ENCODE measurements around the gene SPOPL. TPM values are rescaled to one million over a fixed set of nuclear protein-coding genes. Genes with fewer than 3 reads are reported as not detected.
"Not testable (repeated sequence)": the region's sequence is repeated elsewhere in the genome, so short reads cannot be mapped to it uniquely, and the experiment has no call there.

The SPOPL gene
- polyA plus RNA-seq (2012; ENCODE audit: missing spikeins), result 11.1 TPM

DNA sequence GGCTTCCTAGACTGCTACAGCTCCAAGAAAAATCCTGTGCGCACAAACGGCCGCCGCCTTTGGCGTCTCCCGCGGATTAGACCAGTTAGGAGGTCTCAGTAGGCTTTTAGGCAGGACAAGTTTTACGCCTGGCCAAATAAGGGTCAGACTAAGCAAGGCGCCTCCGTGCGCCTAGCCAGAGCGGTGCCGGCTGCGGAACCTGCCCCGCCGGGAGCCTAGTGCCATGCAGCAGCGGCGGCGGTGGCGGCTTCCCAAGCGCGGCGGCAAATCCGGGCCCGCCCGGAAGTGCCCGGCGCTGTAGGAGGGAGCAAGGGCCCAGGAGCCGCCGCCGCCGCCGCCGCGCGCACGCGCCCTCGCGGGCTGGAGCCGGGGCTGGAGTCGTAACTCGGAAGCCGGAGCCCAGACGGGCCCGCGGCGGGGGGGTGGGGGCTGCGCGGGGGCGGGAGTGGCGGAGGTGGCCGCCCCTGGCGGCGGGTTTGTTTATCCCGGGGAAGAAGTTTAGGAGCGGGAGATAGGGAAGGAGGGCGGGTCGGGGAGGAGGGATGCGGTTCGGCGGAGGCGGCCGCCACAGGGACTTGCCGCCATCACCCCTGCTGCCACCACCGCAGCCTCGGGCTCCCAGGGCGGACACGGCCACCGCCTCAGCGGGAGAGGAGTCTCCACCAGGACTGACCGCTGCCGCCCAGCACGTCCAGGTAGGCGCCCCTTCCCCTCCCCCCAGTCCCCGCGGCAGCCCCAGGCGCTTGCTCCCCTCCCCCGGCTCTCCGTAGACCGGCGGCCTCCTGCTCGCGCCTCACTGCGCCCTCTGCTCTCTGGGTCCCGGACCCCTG, at the start of gene SPOPL:
Gene SPOPL, plus strand, starts transcription at position 346 of the 830 bp plus-strand sequence. CDS start 48,447 bp downstream, outside the sequence.
- TF ChIP-seq POLR2AphosphoS5 (IDR thresholded peaks at IDR 0.05; ENCODE audit: low read depth, low read length), result peak; percentile 64; the same call in 1 of the 2 replicates
- TF ChIP-seq TAF1 (IDR thresholded peaks at IDR 0.05; ENCODE audit: borderline replicate concordance, low read depth, low read length), result peak; percentile 79
- peak; percentile 92 for TF ChIP-seq POLR2A (IDR thresholded peaks at IDR 0.05; ENCODE audit: low read depth, low read length)
- DNase-seq (ENCODE audit: insufficient read length) (peak; percentile 81), FAIRE-seq (peak; percentile 80)

DNA sequence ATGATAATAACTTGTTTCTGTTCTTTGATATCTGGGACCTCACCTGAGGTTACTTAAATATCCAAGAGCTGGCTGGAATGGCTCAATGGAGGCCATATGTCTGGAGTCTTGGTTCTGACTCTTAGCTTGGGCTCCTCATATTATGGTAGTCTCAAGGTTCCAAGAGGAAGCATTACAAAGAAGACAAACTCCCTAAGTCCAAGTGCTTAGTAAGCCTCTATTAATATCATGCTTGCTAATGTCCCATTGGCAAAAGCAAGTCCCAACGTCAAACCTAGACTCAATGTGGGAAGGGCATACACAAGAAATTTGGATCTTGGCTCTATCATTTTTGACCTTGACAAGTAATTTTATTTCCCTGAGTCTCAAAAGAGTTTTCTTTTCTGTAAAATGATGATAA, 49.2 kb upstream of the SPOPL start:
- DNase-seq (ENCODE audit: insufficient read length), result no peak
- TF ChIP-seq POLR2AphosphoS5 (IDR thresholded peaks at IDR 0.05; ENCODE audit: low read depth, low read length) (no peak), TAF1 (IDR thresholded peaks at IDR 0.05; ENCODE audit: borderline replicate concordance, low read depth, low read length) (no peak), POLR2A (IDR thresholded peaks at IDR 0.05; ENCODE audit: low read depth, low read length) (no peak)
- no peak for FAIRE-seq

DNA sequence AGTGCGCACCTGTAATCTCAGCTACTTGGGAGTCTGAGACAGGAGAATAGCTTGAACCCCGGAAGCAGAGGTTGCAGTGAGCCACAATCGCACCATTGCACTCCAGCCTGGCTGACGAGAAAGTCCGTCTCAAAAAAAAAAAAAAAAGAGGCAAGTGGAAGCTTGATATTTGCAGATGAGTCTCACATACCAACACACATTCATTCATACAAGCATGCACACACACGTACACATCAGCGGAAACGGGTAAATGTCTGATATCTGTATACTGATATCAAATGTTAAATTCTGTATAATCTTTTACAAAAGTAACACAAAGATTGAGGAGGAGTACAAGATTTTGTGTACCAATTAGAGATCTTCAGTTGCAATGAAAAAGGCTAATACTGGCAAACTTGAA, 47.8 kb upstream of the SPOPL start:
- FAIRE-seq, result no peak
- no peak for DNase-seq (ENCODE audit: insufficient read length)
- TF ChIP-seq TAF1 (IDR thresholded peaks at IDR 0.05; ENCODE audit: borderline replicate concordance, low read depth, low read length) (no peak), POLR2AphosphoS5 (IDR thresholded peaks at IDR 0.05; ENCODE audit: low read depth, low read length) (no peak), POLR2A (IDR thresholded peaks at IDR 0.05; ENCODE audit: low read depth, low read length) (no peak)

- no peak for FAIRE-seq
- TF ChIP-seq POLR2AphosphoS5 (IDR thresholded peaks at IDR 0.05; ENCODE audit: low read depth, low read length) (no peak), POLR2A (IDR thresholded peaks at IDR 0.05; ENCODE audit: low read depth, low read length) (no peak), TAF1 (IDR thresholded peaks at IDR 0.05; ENCODE audit: borderline replicate concordance, low read depth, low read length) (no peak)
- DNase-seq (ENCODE audit: insufficient read length), result no peak
Observed at GRCh38 chr2:138454761-138455160, 46.8 kb upstream of the SPOPL start.

DNA sequence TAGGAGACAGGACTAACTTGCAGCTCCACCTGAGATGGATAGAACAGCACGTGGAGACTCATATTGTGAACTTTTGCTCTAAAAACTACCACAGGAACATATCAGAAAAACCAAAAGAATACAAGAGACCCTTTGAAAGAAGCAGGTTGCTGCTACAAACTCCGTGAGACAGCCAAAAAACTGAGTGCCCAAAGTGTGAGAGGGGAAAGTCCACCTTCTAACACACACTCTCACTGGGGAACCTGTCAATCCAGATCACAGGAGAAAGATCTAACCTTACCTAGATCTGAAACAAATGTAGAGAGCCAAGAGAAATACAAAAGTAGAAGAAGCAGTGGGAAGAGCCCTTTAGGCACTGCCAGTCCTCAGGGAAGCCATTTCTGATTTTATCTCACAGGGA, 46.3 kb upstream of the SPOPL start:
- FAIRE-seq, result no peak
- TF ChIP-seq POLR2AphosphoS5 (IDR thresholded peaks at IDR 0.05; ENCODE audit: low read depth, low read length), result no peak
- no peak for TF ChIP-seq POLR2A (IDR thresholded peaks at IDR 0.05; ENCODE audit: low read depth, low read length)
- no peak for TF ChIP-seq TAF1 (IDR thresholded peaks at IDR 0.05; ENCODE audit: borderline replicate concordance, low read depth, low read length)
- no peak for DNase-seq (ENCODE audit: insufficient read length)

GRCh38 chr2:138455691-138456090, 45.9 kb upstream of the SPOPL start:
- FAIRE-seq (no peak), DNase-seq (ENCODE audit: insufficient read length) (no peak)
- no peak for TF ChIP-seq TAF1 (IDR thresholded peaks at IDR 0.05; ENCODE audit: borderline replicate concordance, low read depth, low read length)
- no peak for TF ChIP-seq POLR2AphosphoS5 (IDR thresholded peaks at IDR 0.05; ENCODE audit: low read depth, low read length)
- no peak for TF ChIP-seq POLR2A (IDR thresholded peaks at IDR 0.05; ENCODE audit: low read depth, low read length)

GRCh38 chr2:138462689-138463088, 38.9 kb upstream of the SPOPL start:
- not testable (repeated sequence) for FAIRE-seq

GRCh38 chr2:138468617-138469016, 33.0 kb upstream of the SPOPL start:
- FAIRE-seq (no peak), DNase-seq (ENCODE audit: insufficient read length) (no peak)
- TF ChIP-seq POLR2AphosphoS5 (IDR thresholded peaks at IDR 0.05; ENCODE audit: low read depth, low read length) (no peak), TAF1 (IDR thresholded peaks at IDR 0.05; ENCODE audit: borderline replicate concordance, low read depth, low read length) (no peak), POLR2A (IDR thresholded peaks at IDR 0.05; ENCODE audit: low read depth, low read length) (no peak)

More at GRCh38 chr2:138462689-138463088, 38.9 kb upstream of the SPOPL start:
- DNase-seq (ENCODE audit: insufficient read length), result not testable (repeated sequence)

DNA sequence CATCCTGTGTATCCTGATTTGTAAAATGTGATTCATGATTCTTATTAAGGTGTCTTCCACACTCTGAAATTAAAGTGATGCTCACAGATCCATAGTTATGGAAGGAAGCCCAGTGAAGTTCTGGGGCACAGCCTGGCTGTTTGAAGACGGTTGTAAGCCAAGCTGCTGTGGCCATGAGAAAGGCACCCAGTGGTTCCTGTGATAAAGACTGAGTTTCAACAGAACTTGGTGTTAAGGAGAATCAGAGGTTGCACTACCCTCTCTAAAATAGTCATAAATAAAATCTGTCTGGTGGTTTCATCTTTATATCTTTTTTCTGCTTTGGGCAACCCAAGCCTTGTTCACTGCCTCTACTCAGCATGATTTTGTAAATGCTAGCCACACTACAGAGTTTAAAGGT, 32.2 kb upstream of the SPOPL start:
- FAIRE-seq (no peak), DNase-seq (ENCODE audit: insufficient read length) (no peak)
- TF ChIP-seq TAF1 (IDR thresholded peaks at IDR 0.05; ENCODE audit: borderline replicate concordance, low read depth, low read length), result no peak
- no peak for TF ChIP-seq POLR2AphosphoS5 (IDR thresholded peaks at IDR 0.05; ENCODE audit: low read depth, low read length)
- TF ChIP-seq POLR2A (IDR thresholded peaks at IDR 0.05; ENCODE audit: low read depth, low read length), result no peak

- FAIRE-seq (no peak), DNase-seq (ENCODE audit: insufficient read length) (no peak)
- TF ChIP-seq POLR2AphosphoS5 (IDR thresholded peaks at IDR 0.05; ENCODE audit: low read depth, low read length) (no peak), TAF1 (IDR thresholded peaks at IDR 0.05; ENCODE audit: borderline replicate concordance, low read depth, low read length) (no peak), POLR2A (IDR thresholded peaks at IDR 0.05; ENCODE audit: low read depth, low read length) (no peak)
Observed at GRCh38 chr2:138470941-138471340, 30.6 kb upstream of the SPOPL start.

DNA sequence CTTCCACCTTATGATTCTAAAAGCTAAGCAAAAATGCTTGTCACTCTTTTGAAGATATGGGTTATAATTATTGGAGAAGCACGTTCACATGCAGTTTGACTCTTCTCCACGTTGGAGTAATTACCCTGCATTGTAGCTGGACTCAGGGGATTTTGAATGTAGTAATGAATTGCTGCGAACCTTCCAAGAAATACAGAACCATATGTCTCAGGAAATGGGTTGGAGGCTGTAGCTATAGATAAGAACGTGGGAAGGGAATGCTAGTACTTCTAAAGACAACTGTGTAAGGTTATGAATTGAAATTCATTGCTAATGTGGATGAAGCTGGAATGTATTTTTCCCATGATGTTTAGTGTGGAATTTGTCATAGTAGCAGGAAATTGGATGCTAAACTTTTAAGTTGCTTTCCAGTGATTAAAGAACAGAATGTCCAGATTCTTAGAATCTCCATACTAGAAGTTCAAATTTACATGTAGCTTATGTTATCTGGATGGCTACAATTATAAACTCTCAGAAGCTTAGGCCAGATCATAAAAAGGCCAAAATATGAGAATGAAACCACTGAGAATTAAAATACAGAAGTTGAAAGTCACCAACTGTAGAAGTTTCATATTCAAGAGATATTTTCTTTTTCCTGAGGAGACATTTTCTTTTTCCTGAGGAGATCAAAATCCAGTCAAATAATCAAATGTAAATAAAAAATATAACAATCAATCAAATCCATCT, 27.3 kb upstream of the SPOPL start:
- no peak for TF ChIP-seq TAF1 (IDR thresholded peaks at IDR 0.05; ENCODE audit: borderline replicate concordance, low read depth, low read length)
- no peak for TF ChIP-seq POLR2A (IDR thresholded peaks at IDR 0.05; ENCODE audit: low read depth, low read length)
- TF ChIP-seq POLR2AphosphoS5 (IDR thresholded peaks at IDR 0.05; ENCODE audit: low read depth, low read length), result no peak
- DNase-seq (ENCODE audit: insufficient read length), result no peak
- no peak for FAIRE-seq

Measured in GM12892 (cell line).